Islet of Langerhans (tissue), 1 donor: Measurements from ENCODE around the gene CDK6.

Experiments used
- FAIRE-seq: peaks from one replicate; lab custom pipeline; 2011; peaks lifted over from hg19 to GRCh38; lab: Jason Lieb, UNC

The CDK6 gene

GRCh38 chr7:92845736-92846135, 9.4 kb upstream of the CDK6 start:
- no peak for FAIRE-seq

GRCh38 chr7:92843781-92844180, 7.4 kb upstream of the CDK6 start:
- no peak for FAIRE-seq

- FAIRE-seq, result no peak
Observed at GRCh38 chr7:92843034-92843760, 6.8 kb upstream of the CDK6 start.

- FAIRE-seq, result no peak
Observed at GRCh38 chr7:92841192-92841591, 4.8 kb upstream of the CDK6 start.

GRCh38 chr7:92840316-92840715, 3.9 kb upstream of the CDK6 start:
- FAIRE-seq, result no peak

GRCh38 chr7:92839901-92840300, 3.5 kb upstream of the CDK6 start:
- no peak for FAIRE-seq

- FAIRE-seq, result peak; percentile 5
Observed at GRCh38 chr7:92838934-92839333, 2.6 kb upstream of the CDK6 start.

GRCh38 chr7:92837000-92837749, 802 bp upstream of the CDK6 start:
- no peak for FAIRE-seq

GRCh38 chr7:92835851-92836488, 403 bp downstream of the CDK6 start:
- FAIRE-seq, result no peak

- FAIRE-seq, result no peak
Observed at GRCh38 chr7:92835261-92835850, 1.0 kb downstream of the CDK6 start.

GRCh38 chr7:92834507-92835260, 1.7 kb downstream of the CDK6 start:
- no peak for FAIRE-seq

GRCh38 chr7:92833766-92834506, 2.4 kb downstream of the CDK6 start:
- FAIRE-seq, result no peak

GRCh38 chr7:92833024-92833765, 3.2 kb downstream of the CDK6 start:
- FAIRE-seq, result no peak

GRCh38 chr7:92832534-92833023, 3.8 kb downstream of the CDK6 start:
- no peak for FAIRE-seq

GRCh38 chr7:92831716-92832533, 4.4 kb downstream of the CDK6 start:
- FAIRE-seq, result peak; percentile 21

GRCh38 chr7:92830532-92831110, 5.8 kb downstream of the CDK6 start:
- FAIRE-seq, result no peak

- FAIRE-seq, result no peak
Observed at GRCh38 chr7:92830027-92830426, 6.3 kb downstream of the CDK6 start.

- FAIRE-seq, result peak; percentile 53
Observed at GRCh38 chr7:92827464-92828120, 8.8 kb downstream of the CDK6 start.
